GM12878 (cell line): ENCODE measurements around the gene SRSF12. TPM values are rescaled to one million over a fixed set of nuclear protein-coding genes. Genes with fewer than 3 reads are reported as not detected.

Experiments
- CREM ChIP-seq: IDR thresholded peaks from 2 replicates; pipeline ENCODE4 v1.6.1; 2014; ENCODE audit warnings: antibody characterized with exemption, low read depth
- EED ChIP-seq: sonication (generic); IDR thresholded peaks from 2 replicates; pipeline ENCODE4 v1.6.1; 2016; ENCODE audit warnings: antibody characterized with exemption, low read depth
- FOXK2 ChIP-seq: fragments of 450-650 bp; IDR thresholded peaks from 2 replicates; pipeline ENCODE4 v1.6.1; 2017; ENCODE audit warnings: mild to moderate bottlenecking, moderate library complexity
- HDAC2 ChIP-seq: fragments of 200-600 bp; sonication (generic); IDR thresholded peaks from 2 replicates; pipeline ENCODE4 v1.6.1; 2017
- IKZF2 ChIP-seq, 2 experiments: fragments of 450-650 bp; IDR thresholded peaks; 2 replicates each; pipeline ENCODE4 v1.6.1; 2017; ENCODE audit warnings: mild to moderate bottlenecking in 2 of 2, moderate library complexity in 2 of 2
- IRF4 ChIP-seq: IDR thresholded peaks from 2 replicates; pipeline ENCODE4 v1.6.1; 2011; ENCODE audit warnings: low read depth, low read length
- KDM1A ChIP-seq: fragments of 200-600 bp; sonication (generic); IDR thresholded peaks from 2 replicates; pipeline ENCODE4 v1.6.1; 2016; ENCODE audit warnings: borderline replicate concordance
- KLF5 ChIP-seq: fragments of 450-650 bp; IDR thresholded peaks from 2 replicates; pipeline ENCODE4 v1.6.1; 2014; ENCODE audit warnings: mild to moderate bottlenecking; ENCODE audit not compliant: partially characterized antibody
- MTA2 ChIP-seq: fragments of 450-650 bp; IDR thresholded peaks from 2 replicates; pipeline ENCODE4 v1.6.1; 2016; ENCODE audit warnings: low read depth, mild to moderate bottlenecking, moderate library complexity
- RB1 ChIP-seq: fragments of 450-650 bp; formaldehyde crosslinking; IDR thresholded peaks from 2 replicates; pipeline ENCODE4 v1.6.1; 2017; ENCODE audit warnings: mild to moderate bottlenecking, borderline replicate concordance
- RUNX3 ChIP-seq: IDR thresholded peaks from 2 replicates; pipeline ENCODE4 v1.6.1; 2012; ENCODE audit warnings: low read length, inconsistent platforms
- SREBF2 ChIP-seq: IDR thresholded peaks from 2 replicates; pipeline ENCODE4 v1.6.1; 2012; ENCODE audit warnings: mild to moderate bottlenecking, low read length
- TCF12 ChIP-seq: IDR thresholded peaks from 2 replicates; pipeline ENCODE4 v1.6.1; 2011; ENCODE audit warnings: low read depth, mild to moderate bottlenecking, low read length
- YY1 ChIP-seq: IDR thresholded peaks from 2 replicates; pipeline ENCODE4 v1.6.1; 2011; ENCODE audit warnings: low read depth, mild to moderate bottlenecking, low read length
- ZBED1 ChIP-seq: IDR thresholded peaks from 2 replicates; pipeline ENCODE4 v1.6.1; 2016; ENCODE audit warnings: borderline replicate concordance
- ZNF24 ChIP-seq: fragments of 450-650 bp; IDR thresholded peaks from 2 replicates; pipeline ENCODE4 v1.6.1; 2017; ENCODE audit warnings: antibody characterized with exemption, mild to moderate bottlenecking
- polyA plus RNA-seq, 11 experiments: library from polyadenylated mRNA; depleted of rRNA in 4 of 11; unstranded in 6 of 11; stranded (reverse) in 5 of 11; fragments of >200 nt; fragmentation: Nextera tagmentation in 4 of 11; fragmentation: Illumina TruSeq in 1 of 11; extraction: Ambion mirVana in 4 of 11; extraction: Trizol in 1 of 11; gene quantifications; 1 replicate in 1 of 11; 2 replicates in 10 of 11; pipeline versions ENCODE4 v1.2.1 to v1.2.3, GENCODE V29; 2011 to 2016; ENCODE audit warnings: inconsistent platforms in 2 of 11, missing spikeins in 2 of 11, low read depth in 1 of 11
- total RNA-seq, 4 experiments: library from RNA; depleted of rRNA in 3 of 4; stranded (reverse); fragments of >200 nt in 3 of 4; fragmentation: Illumina TruSeq in 1 of 4; extraction: Trizol in 1 of 4; gene quantifications; 2 replicates each; pipeline versions ENCODE4 v1.2.1 to v1.2.3, GENCODE V29; 2013 to 2021
- TF ChIP-seq, protein P1 (sequence below): fragments of 150-350 bp; IDR thresholded peaks from 2 replicates; pipeline ENCODE4 v1.6.1; 2014; ENCODE audit warnings: mild to moderate bottlenecking, low read depth, low read length
- TF ChIP-seq, protein P2 (sequence below): fragments of 150-350 bp; IDR thresholded peaks from 2 replicates; pipeline ENCODE4 v1.6.1; 2016; ENCODE audit warnings: low read depth, low read length
- TF ChIP-seq, protein P3 (sequence below): fragments of 450-650 bp; IDR thresholded peaks from 2 replicates; pipeline ENCODE4 v1.6.1; 2017; ENCODE audit warnings: mild to moderate bottlenecking, low read depth, inconsistent platforms; ENCODE audit not compliant: poor library complexity, severe bottlenecking
- TF ChIP-seq, protein P4 (sequence below): IDR thresholded peaks from 2 replicates; pipeline ENCODE4 v1.6.1; 2011; ENCODE audit warnings: low read depth, mild to moderate bottlenecking, low read length, moderate library complexity, borderline replicate concordance; ENCODE audit errors: extremely low read depth
- TF ChIP-seq, protein P5 (sequence below), 3 experiments: IDR thresholded peaks in 2 of 3; conservative IDR thresholded peaks in 1 of 3; 2 replicates each; pipeline ENCODE4 v1.5.1; 2011; ENCODE audit warnings: low read depth in 3 of 3, low read length in 3 of 3, mild to moderate bottlenecking in 3 of 3, control low read depth in 2 of 3, moderate library complexity in 2 of 3, inconsistent platforms in 1 of 3, mixed read lengths in 1 of 3; ENCODE audit not compliant: control insufficient read depth in 2 of 3, insufficient read depth in 1 of 3; ENCODE audit errors: extremely low read depth in 1 of 3

SRSF12 gene
- total and polyA plus RNA-seq, 10 of the 15 experiments (the other 5 are each of a cell fraction or from before 2014, with no cell fraction given): 0.03 to 0.23 TPM; not detected in 8

DNA sequence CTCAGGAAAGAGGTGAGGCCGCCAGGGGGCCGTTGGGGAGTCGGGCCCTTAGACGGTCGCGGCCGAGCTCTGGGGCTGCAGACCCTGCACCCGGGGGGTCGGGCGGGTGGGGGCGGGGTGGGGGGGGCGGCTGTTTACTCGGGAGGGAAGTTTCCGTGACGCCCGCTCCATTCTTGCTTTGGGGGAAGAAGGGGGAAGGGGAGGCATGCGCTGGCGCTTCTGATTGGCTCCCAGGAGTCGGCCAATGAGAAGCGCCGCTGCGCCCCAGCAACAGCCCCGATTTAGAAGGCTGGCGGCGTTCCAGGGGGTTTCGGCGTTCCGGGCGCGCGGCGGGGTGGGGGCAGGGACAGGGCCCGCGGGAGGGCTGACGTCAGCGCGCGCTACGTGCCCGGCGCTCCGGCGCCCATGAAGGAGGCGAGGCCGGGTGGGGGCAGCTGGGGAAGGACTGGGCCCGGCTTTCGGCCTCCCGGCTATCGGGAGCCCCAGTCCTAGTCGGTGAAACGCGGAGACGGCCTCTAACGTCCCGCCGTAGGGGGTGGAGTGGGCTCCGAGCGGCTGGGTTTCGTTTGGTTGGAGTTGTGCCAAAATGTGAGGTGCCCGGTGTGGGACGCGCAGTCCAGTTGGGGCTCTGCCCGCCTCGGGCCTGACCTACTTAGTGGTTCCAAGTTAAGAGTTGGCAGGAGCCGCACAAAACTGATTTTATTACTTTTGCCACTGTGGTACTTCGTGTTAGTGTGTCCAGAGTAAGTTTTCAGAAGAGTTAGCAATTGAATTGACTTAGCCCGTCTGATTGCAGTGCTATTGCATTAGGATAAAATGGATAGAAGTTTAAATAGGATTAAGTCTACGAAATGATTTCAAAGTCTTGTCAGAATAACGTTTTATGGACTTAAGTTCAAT lies 36.2 kb downstream of the SRSF12 start (continued):
- TF ChIP-seq, protein P1, sequence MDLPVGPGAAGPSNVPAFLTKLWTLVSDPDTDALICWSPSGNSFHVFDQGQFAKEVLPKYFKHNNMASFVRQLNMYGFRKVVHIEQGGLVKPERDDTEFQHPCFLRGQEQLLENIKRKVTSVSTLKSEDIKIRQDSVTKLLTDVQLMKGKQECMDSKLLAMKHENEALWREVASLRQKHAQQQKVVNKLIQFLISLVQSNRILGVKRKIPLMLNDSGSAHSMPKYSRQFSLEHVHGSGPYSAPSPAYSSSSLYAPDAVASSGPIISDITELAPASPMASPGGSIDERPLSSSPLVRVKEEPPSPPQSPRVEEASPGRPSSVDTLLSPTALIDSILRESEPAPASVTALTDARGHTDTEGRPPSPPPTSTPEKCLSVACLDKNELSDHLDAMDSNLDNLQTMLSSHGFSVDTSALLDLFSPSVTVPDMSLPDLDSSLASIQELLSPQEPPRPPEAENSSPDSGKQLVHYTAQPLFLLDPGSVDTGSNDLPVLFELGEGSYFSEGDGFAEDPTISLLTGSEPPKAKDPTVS: 0 out of 2 replicates have a peak, but pooled peaks have one; percentile 39
- TF ChIP-seq YY1: peak; percentile 87
- TF ChIP-seq, protein P2, sequence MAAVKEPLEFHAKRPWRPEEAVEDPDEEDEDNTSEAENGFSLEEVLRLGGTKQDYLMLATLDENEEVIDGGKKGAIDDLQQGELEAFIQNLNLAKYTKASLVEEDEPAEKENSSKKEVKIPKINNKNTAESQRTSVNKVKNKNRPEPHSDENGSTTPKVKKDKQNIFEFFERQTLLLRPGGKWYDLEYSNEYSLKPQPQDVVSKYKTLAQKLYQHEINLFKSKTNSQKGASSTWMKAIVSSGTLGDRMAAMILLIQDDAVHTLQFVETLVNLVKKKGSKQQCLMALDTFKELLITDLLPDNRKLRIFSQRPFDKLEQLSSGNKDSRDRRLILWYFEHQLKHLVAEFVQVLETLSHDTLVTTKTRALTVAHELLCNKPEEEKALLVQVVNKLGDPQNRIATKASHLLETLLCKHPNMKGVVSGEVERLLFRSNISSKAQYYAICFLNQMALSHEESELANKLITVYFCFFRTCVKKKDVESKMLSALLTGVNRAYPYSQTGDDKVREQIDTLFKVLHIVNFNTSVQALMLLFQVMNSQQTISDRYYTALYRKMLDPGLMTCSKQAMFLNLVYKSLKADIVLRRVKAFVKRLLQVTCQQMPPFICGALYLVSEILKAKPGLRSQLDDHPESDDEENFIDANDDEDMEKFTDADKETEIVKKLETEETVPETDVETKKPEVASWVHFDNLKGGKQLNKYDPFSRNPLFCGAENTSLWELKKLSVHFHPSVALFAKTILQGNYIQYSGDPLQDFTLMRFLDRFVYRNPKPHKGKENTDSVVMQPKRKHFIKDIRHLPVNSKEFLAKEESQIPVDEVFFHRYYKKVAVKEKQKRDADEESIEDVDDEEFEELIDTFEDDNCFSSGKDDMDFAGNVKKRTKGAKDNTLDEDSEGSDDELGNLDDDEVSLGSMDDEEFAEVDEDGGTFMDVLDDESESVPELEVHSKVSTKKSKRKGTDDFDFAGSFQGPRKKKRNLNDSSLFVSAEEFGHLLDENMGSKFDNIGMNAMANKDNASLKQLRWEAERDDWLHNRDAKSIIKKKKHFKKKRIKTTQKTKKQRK: no peak
- TF ChIP-seq, protein P3, sequence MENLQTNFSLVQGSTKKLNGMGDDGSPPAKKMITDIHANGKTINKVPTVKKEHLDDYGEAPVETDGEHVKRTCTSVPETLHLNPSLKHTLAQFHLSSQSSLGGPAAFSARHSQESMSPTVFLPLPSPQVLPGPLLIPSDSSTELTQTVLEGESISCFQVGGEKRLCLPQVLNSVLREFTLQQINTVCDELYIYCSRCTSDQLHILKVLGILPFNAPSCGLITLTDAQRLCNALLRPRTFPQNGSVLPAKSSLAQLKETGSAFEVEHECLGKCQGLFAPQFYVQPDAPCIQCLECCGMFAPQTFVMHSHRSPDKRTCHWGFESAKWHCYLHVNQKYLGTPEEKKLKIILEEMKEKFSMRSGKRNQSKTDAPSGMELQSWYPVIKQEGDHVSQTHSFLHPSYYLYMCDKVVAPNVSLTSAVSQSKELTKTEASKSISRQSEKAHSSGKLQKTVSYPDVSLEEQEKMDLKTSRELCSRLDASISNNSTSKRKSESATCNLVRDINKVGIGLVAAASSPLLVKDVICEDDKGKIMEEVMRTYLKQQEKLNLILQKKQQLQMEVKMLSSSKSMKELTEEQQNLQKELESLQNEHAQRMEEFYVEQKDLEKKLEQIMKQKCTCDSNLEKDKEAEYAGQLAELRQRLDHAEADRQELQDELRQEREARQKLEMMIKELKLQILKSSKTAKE: no peak
- TF ChIP-seq, protein P4, sequence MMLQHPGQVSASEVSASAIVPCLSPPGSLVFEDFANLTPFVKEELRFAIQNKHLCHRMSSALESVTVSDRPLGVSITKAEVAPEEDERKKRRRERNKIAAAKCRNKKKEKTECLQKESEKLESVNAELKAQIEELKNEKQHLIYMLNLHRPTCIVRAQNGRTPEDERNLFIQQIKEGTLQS: no peak
- no peak for TF ChIP-seq MTA2
- TF ChIP-seq IKZF2 (IDR thresholded peaks at IDR 0.05): 0 out of 4 replicates have a peak, but pooled peaks of 1 of the 2 experiments have one; percentile 11
- no peak for TF ChIP-seq KDM1A
- TF ChIP-seq TCF12: no peak; the same call in 1 of the 2 replicates
- TF ChIP-seq ZNF24: peak; percentile 22; the same call in 1 of the 2 replicates
- peak; percentile 83 for TF ChIP-seq KLF5
- TF ChIP-seq EED: no peak
- no peak for TF ChIP-seq SREBF2
- peak; percentile 82 for TF ChIP-seq CREM
- no peak for TF ChIP-seq ZBED1
- no peak for TF ChIP-seq IRF4
- TF ChIP-seq RUNX3: 0 out of 2 replicates have a peak, but pooled peaks have one; percentile 2
- no peak for TF ChIP-seq HDAC2
- TF ChIP-seq RB1: peak; percentile 73; the same call in 1 of the 2 replicates
- TF ChIP-seq, protein P5, sequence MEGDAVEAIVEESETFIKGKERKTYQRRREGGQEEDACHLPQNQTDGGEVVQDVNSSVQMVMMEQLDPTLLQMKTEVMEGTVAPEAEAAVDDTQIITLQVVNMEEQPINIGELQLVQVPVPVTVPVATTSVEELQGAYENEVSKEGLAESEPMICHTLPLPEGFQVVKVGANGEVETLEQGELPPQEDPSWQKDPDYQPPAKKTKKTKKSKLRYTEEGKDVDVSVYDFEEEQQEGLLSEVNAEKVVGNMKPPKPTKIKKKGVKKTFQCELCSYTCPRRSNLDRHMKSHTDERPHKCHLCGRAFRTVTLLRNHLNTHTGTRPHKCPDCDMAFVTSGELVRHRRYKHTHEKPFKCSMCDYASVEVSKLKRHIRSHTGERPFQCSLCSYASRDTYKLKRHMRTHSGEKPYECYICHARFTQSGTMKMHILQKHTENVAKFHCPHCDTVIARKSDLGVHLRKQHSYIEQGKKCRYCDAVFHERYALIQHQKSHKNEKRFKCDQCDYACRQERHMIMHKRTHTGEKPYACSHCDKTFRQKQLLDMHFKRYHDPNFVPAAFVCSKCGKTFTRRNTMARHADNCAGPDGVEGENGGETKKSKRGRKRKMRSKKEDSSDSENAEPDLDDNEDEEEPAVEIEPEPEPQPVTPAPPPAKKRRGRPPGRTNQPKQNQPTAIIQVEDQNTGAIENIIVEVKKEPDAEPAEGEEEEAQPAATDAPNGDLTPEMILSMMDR (IDR thresholded peaks at IDR 0.05 in 2 of 3, conservative IDR thresholded peaks at IDR 0.05 in 1 of 3; ENCODE audit: control insufficient read depth in 2 of 3, extremely low read depth in 1 of 3, insufficient read depth in 1 of 3, low read depth in 3 of 3, low read length in 3 of 3): peak in 1 of 3 experiments; percentile 7; a peak in 1 of 6 replicates
- TF ChIP-seq FOXK2: no peak
